SJCRH30 (cell line): ENCODE data around the gene CPNE4. TPM values are rescaled to one million over a fixed set of nuclear protein-coding genes. Genes with fewer than 3 reads are reported as not detected.
"Not testable (repeated sequence)": the region's sequence is repeated elsewhere in the genome, so short reads cannot be mapped to it uniquely, and the experiment has no call there.

Experiments used
- DNase-seq, 2 experiments: peaks; one replicate each; pipeline ENCODE4 v3.0.0-alpha.2; 2015 to 2020
- H3K27ac ChIP-seq: fragments of 250-450 bp; sonication (Bioruptor Pico); 2 replicates; pipeline ENCODE4 v1.5.1; 2020; ENCODE audit warnings: mild to moderate bottlenecking, moderate library complexity
- H3K27me3 ChIP-seq: fragments of 250-450 bp; sonication (Bioruptor Pico); 2 replicates; pipeline ENCODE4 v1.5.1; 2020; ENCODE audit warnings: mild to moderate bottlenecking, moderate library complexity
- H3K36me3 ChIP-seq: fragments of 250-450 bp; sonication (Bioruptor Pico); 2 replicates; pipeline ENCODE4 v1.5.1; 2020; ENCODE audit warnings: mild to moderate bottlenecking, moderate library complexity
- H3K4me1 ChIP-seq: fragments of 250-450 bp; sonication (Bioruptor Pico); 2 replicates; pipeline ENCODE4 v1.5.1; 2020; ENCODE audit warnings: mild to moderate bottlenecking, moderate library complexity
- H3K4me3 ChIP-seq: fragments of 250-450 bp; sonication (Bioruptor Pico); 2 replicates; pipeline ENCODE4 v1.5.1; 2020; ENCODE audit warnings: mild to moderate bottlenecking, moderate library complexity
- H3K9me3 ChIP-seq: fragments of 250-450 bp; sonication (Bioruptor Pico); replicated peaks from 2 replicates; pipeline ENCODE4 v1.5.1; 2020; ENCODE audit warnings: mild to moderate bottlenecking, moderate library complexity
- total RNA-seq: library from RNA; depleted of rRNA; stranded (reverse); fragments of >200 nt; shearing (Covaris generic); gene quantifications from 2 replicates; pipeline ENCODE4 v1.2.3, GENCODE V29; 2014

Gene CPNE4
- total RNA-seq, 1 experiment from 2014 or later: 0.04 TPM

GRCh38 chr3:132001999-132002398 lies 32.8 kb downstream of the CPNE4 start:
- Histone ChIP-seq H3K9me3 (no peaks in the 10 kb centered on the region), H3K27me3 (no peaks in the 10 kb centered on the region), H3K36me3 (no peaks in the 10 kb centered on the region), H3K4me1 (no peaks in the 10 kb centered on the region), H3K4me3 (no peak overlapping the region), H3K27ac (no peak overlapping the region)
- no peak for DNase-seq

GRCh38 chr3:132001036-132001435 lies 33.8 kb downstream of the CPNE4 start:
- no peaks in the 10 kb centered on the region for H3K27me3 ChIP-seq
- H3K27ac ChIP-seq: no peak overlapping the region
- H3K36me3 ChIP-seq: no peaks in the 10 kb centered on the region
- no peaks in the 10 kb centered on the region for H3K4me1 ChIP-seq
- no peak for DNase-seq
- H3K9me3 ChIP-seq: no peaks in the 10 kb centered on the region
- H3K4me3 ChIP-seq: no peak overlapping the region

- H3K27ac ChIP-seq: no peak overlapping the region
- no peaks in the 10 kb centered on the region for H3K4me1 ChIP-seq
- H3K4me3 ChIP-seq: no peak overlapping the region
- no peaks in the 10 kb centered on the region for H3K36me3 ChIP-seq
- H3K27me3 ChIP-seq: no peaks in the 10 kb centered on the region
- DNase-seq: no peak
- no peaks in the 10 kb centered on the region for H3K9me3 ChIP-seq
Measured at GRCh38 chr3:131998027-131998426, 36.8 kb downstream of the CPNE4 start.

GRCh38 chr3:131995891-131996290 lies 38.9 kb downstream of the CPNE4 start:
- DNase-seq: no peak
- Histone ChIP-seq H3K4me3 (no peak overlapping the region), H3K36me3 (no peaks in the 10 kb centered on the region), H3K27ac (no peak overlapping the region), H3K9me3 (no peaks in the 10 kb centered on the region), H3K4me1 (no peaks in the 10 kb centered on the region), H3K27me3 (no peaks in the 10 kb centered on the region)

- H3K27ac ChIP-seq: no peak overlapping the region
- no peaks in the 10 kb centered on the region for H3K36me3 ChIP-seq
- no peaks in the 10 kb centered on the region for H3K4me1 ChIP-seq
- H3K27me3 ChIP-seq: no peaks in the 10 kb centered on the region
- H3K4me3 ChIP-seq: no peak overlapping the region
- no peak for DNase-seq
- H3K9me3 ChIP-seq: no peaks in the 10 kb centered on the region
Measured at GRCh38 chr3:131989318-131989717, 45.5 kb downstream of the CPNE4 start.

GRCh38 chr3:131988209-131988608 lies 46.6 kb downstream of the CPNE4 start:
- no peaks in the 10 kb centered on the region for H3K9me3 ChIP-seq
- no peak overlapping the region for H3K4me3 ChIP-seq
- no peaks in the 10 kb centered on the region for H3K4me1 ChIP-seq
- H3K36me3 ChIP-seq: no peaks in the 10 kb centered on the region
- H3K27ac ChIP-seq: no peak overlapping the region
- H3K27me3 ChIP-seq: no peaks in the 10 kb centered on the region
- no peak for DNase-seq

GRCh38 chr3:131983689-131984088 lies 51.1 kb downstream of the CPNE4 start:
- Histone ChIP-seq H3K4me1 (no peaks in the 10 kb centered on the region), H3K27ac (no peak overlapping the region), H3K9me3 (no peaks in the 10 kb centered on the region), H3K4me3 (no peak overlapping the region), H3K27me3 (no peaks in the 10 kb centered on the region), H3K36me3 (no peaks in the 10 kb centered on the region)
- DNase-seq: no peak

- no peak overlapping the region for H3K4me3 ChIP-seq
- no peaks in the 10 kb centered on the region for H3K4me1 ChIP-seq
- no peaks in the 10 kb centered on the region for H3K36me3 ChIP-seq
- H3K27ac ChIP-seq: no peak overlapping the region
- no peaks in the 10 kb centered on the region for H3K27me3 ChIP-seq
- no peak for DNase-seq
- no peaks in the 10 kb centered on the region for H3K9me3 ChIP-seq
Measured at GRCh38 chr3:131981323-131981722, 53.5 kb downstream of the CPNE4 start.

GRCh38 chr3:131976448-131976847 lies 58.4 kb downstream of the CPNE4 start:
- H3K4me3 ChIP-seq: no peak overlapping the region
- no peak for DNase-seq
- no peaks in the 10 kb centered on the region for H3K27me3 ChIP-seq
- no peaks in the 10 kb centered on the region for H3K4me1 ChIP-seq
- H3K9me3 ChIP-seq: no peaks in the 10 kb centered on the region
- no peaks in the 10 kb centered on the region for H3K36me3 ChIP-seq
- no peak overlapping the region for H3K27ac ChIP-seq

- Histone ChIP-seq H3K36me3 (no peaks in the 10 kb centered on the region), H3K9me3 (no peaks in the 10 kb centered on the region), H3K4me3 (no peak overlapping the region), H3K27ac (no peak overlapping the region), H3K27me3 (no peaks in the 10 kb centered on the region), H3K4me1 (no peaks in the 10 kb centered on the region)
- no peak for DNase-seq
Measured at GRCh38 chr3:131975047-131975446, 59.8 kb downstream of the CPNE4 start.

- Histone ChIP-seq H3K27me3 (no peaks in the 10 kb centered on the region), H3K27ac (no peak overlapping the region), H3K4me1 (no peaks in the 10 kb centered on the region), H3K4me3 (no peak overlapping the region), H3K9me3 (no peaks in the 10 kb centered on the region), H3K36me3 (no peaks in the 10 kb centered on the region)
- no peak for DNase-seq
Measured at GRCh38 chr3:131973731-131974130, 61.1 kb downstream of the CPNE4 start.

- H3K27me3 ChIP-seq: no peaks in the 10 kb centered on the region
- no peak overlapping the region for H3K4me3 ChIP-seq
- H3K27ac ChIP-seq: no peak overlapping the region
- no peaks in the 10 kb centered on the region for H3K9me3 ChIP-seq
- DNase-seq: peak in 1 of 2 experiments; percentile 27
- no peaks in the 10 kb centered on the region for H3K36me3 ChIP-seq
- H3K4me1 ChIP-seq: no peaks in the 10 kb centered on the region
Measured at GRCh38 chr3:131972550-131972949, 62.3 kb downstream of the CPNE4 start.

GRCh38 chr3:131972091-131972490 lies 62.7 kb downstream of the CPNE4 start:
- Histone ChIP-seq H3K27me3 (no peaks in the 10 kb centered on the region), H3K27ac (no peak overlapping the region)

GRCh38 chr3:131963442-131963841 lies 71.4 kb downstream of the CPNE4 start:
- not testable (repeated sequence) for H3K4me1 ChIP-seq, H3K4me3 ChIP-seq, DNase-seq, H3K27me3 ChIP-seq, H3K9me3 ChIP-seq, H3K27ac ChIP-seq, H3K36me3 ChIP-seq

More at GRCh38 chr3:131972091-131972490, 62.7 kb downstream of the CPNE4 start:
- no peaks in the 10 kb centered on the region for H3K36me3 ChIP-seq
- no peak overlapping the region for H3K4me3 ChIP-seq
- H3K9me3 ChIP-seq: no peaks in the 10 kb centered on the region
- DNase-seq: no peak
- no peaks in the 10 kb centered on the region for H3K4me1 ChIP-seq

GRCh38 chr3:131962982-131963381 lies 71.8 kb downstream of the CPNE4 start:
- Histone ChIP-seq H3K27me3 (no peaks in the 10 kb centered on the region), H3K9me3 (no peaks in the 10 kb centered on the region), H3K4me3 (no peak overlapping the region), H3K36me3 (no peaks in the 10 kb centered on the region), H3K27ac (no peak overlapping the region), H3K4me1 (no peaks in the 10 kb centered on the region)
- DNase-seq: no peak

GRCh38 chr3:131960324-131960723 lies 74.5 kb downstream of the CPNE4 start:
- Histone ChIP-seq H3K4me1 (no peaks in the 10 kb centered on the region), H3K9me3 (no peaks in the 10 kb centered on the region), H3K4me3 (no peak overlapping the region), H3K36me3 (no peaks in the 10 kb centered on the region), H3K27ac (no peak overlapping the region), H3K27me3 (no peaks in the 10 kb centered on the region; the same call in 1 of the 2 replicates)
- no peak for DNase-seq
